HG02885 (cell line): ENCODE measurements around the gene TOP3B.
"Not testable (repeated sequence)": the region's sequence is repeated elsewhere in the genome, so short reads cannot be mapped to it uniquely, and the experiment has no call there.

Experiments
- ATAC-seq: cut with Tn5 transposase; IDR thresholded peaks from one replicate; pipeline ENCODE4 v1.9.1; 2021; ENCODE audit warnings: mild to moderate bottlenecking; ENCODE audit not compliant: unreplicated experiment, poor library complexity

The TOP3B gene

GRCh38 chr22:21914033-21914642 is 68.4 kb downstream of the TOP3B start:
- ATAC-seq: not testable (repeated sequence)

- ATAC-seq: not testable (repeated sequence)
Observed at GRCh38 chr22:21910367-21910766, 72.2 kb downstream of the TOP3B start.

GRCh38 chr22:21909871-21910270 is 72.7 kb downstream of the TOP3B start:
- no peak for ATAC-seq

- no peak for ATAC-seq
Observed at GRCh38 chr22:21907638-21908522, 74.7 kb downstream of the TOP3B start.
